ENCODE results near the gene AMY1C. TPM values are rescaled to one million over a fixed set of nuclear protein-coding genes. Genes with fewer than 3 reads are reported as not detected.
"Not testable (repeated sequence)": the region's sequence is repeated elsewhere in the genome, so short reads cannot be mapped to it uniquely, and the experiment has no call there.

Gene AMY1C
- not detected for total RNA-seq

GRCh38 chr1:103749598-103749997 is at the start of gene AMY1C:
AMY1C (plus strand) TSS chr1:103749898; CDS start chr1:103750470, 572 bp downstream.
- H3K27me3 Mint-ChIP-seq (ENCODE audit: low read depth); H3K27ac Mint-ChIP-seq; CTCF ChIA-PET; POLR2A ChIA-PET; H3K4me3 Mint-ChIP-seq; H3K4me1 Mint-ChIP-seq (ENCODE audit: low read depth); H3K36me3 Mint-ChIP-seq (ENCODE audit: low read depth); H3K9me3 Mint-ChIP-seq (ENCODE audit: insufficient read depth); DNase-seq; ATAC-seq: not testable (repeated sequence)

GRCh38 chr1:103700669-103701068 is 49.0 kb upstream of the AMY1C start:
- H3K27ac Mint-ChIP-seq; CTCF ChIA-PET; H3K27me3 Mint-ChIP-seq (ENCODE audit: low read depth); H3K9me3 Mint-ChIP-seq (ENCODE audit: insufficient read depth); DNase-seq; ATAC-seq; POLR2A ChIA-PET; H3K36me3 Mint-ChIP-seq (ENCODE audit: low read depth); H3K4me3 Mint-ChIP-seq; H3K4me1 Mint-ChIP-seq (ENCODE audit: low read depth): not testable (repeated sequence)

GRCh38 chr1:103701256-103701655 is 48.4 kb upstream of the AMY1C start:
- H3K27ac Mint-ChIP-seq; ATAC-seq; POLR2A ChIA-PET; DNase-seq; H3K36me3 Mint-ChIP-seq (ENCODE audit: low read depth); CTCF ChIA-PET; H3K27me3 Mint-ChIP-seq (ENCODE audit: low read depth); H3K4me3 Mint-ChIP-seq; H3K4me1 Mint-ChIP-seq (ENCODE audit: low read depth); H3K9me3 Mint-ChIP-seq (ENCODE audit: insufficient read depth): not testable (repeated sequence)

GRCh38 chr1:103707670-103708069 is 42.0 kb upstream of the AMY1C start:
- CTCF ChIA-PET; DNase-seq; H3K36me3 Mint-ChIP-seq (ENCODE audit: low read depth); H3K4me3 Mint-ChIP-seq; H3K9me3 Mint-ChIP-seq (ENCODE audit: insufficient read depth); H3K4me1 Mint-ChIP-seq (ENCODE audit: low read depth); H3K27ac Mint-ChIP-seq; POLR2A ChIA-PET; ATAC-seq; H3K27me3 Mint-ChIP-seq (ENCODE audit: low read depth): not testable (repeated sequence)

GRCh38 chr1:103710381-103710780 is 39.3 kb upstream of the AMY1C start:
- H3K4me1 Mint-ChIP-seq (ENCODE audit: low read depth); CTCF ChIA-PET; H3K27me3 Mint-ChIP-seq (ENCODE audit: low read depth); H3K9me3 Mint-ChIP-seq (ENCODE audit: insufficient read depth); POLR2A ChIA-PET; ATAC-seq; H3K27ac Mint-ChIP-seq; H3K4me3 Mint-ChIP-seq; H3K36me3 Mint-ChIP-seq (ENCODE audit: low read depth); DNase-seq: not testable (repeated sequence)

- CTCF ChIA-PET, DNase-seq: not testable (repeated sequence)
Measured at GRCh38 chr1:103717404-103717803, 32.3 kb upstream of the AMY1C start.

GRCh38 chr1:103721473-103721872 is 28.2 kb upstream of the AMY1C start:
- ATAC-seq; H3K27ac Mint-ChIP-seq; H3K36me3 Mint-ChIP-seq (ENCODE audit: low read depth); H3K9me3 Mint-ChIP-seq (ENCODE audit: insufficient read depth); H3K27me3 Mint-ChIP-seq (ENCODE audit: low read depth); CTCF ChIA-PET; POLR2A ChIA-PET; H3K4me1 Mint-ChIP-seq (ENCODE audit: low read depth); DNase-seq; H3K4me3 Mint-ChIP-seq: not testable (repeated sequence)

More at GRCh38 chr1:103717404-103717803, 32.3 kb upstream of the AMY1C start:
- H3K27me3 Mint-ChIP-seq (ENCODE audit: low read depth); H3K36me3 Mint-ChIP-seq (ENCODE audit: low read depth); H3K9me3 Mint-ChIP-seq (ENCODE audit: insufficient read depth); POLR2A ChIA-PET; ATAC-seq; H3K27ac Mint-ChIP-seq; H3K4me1 Mint-ChIP-seq (ENCODE audit: low read depth); H3K4me3 Mint-ChIP-seq: not testable (repeated sequence)

- CTCF ChIA-PET; H3K36me3 Mint-ChIP-seq (ENCODE audit: low read depth); H3K27me3 Mint-ChIP-seq (ENCODE audit: low read depth); H3K4me1 Mint-ChIP-seq (ENCODE audit: low read depth); POLR2A ChIA-PET; H3K27ac Mint-ChIP-seq; H3K9me3 Mint-ChIP-seq (ENCODE audit: insufficient read depth); DNase-seq; H3K4me3 Mint-ChIP-seq; ATAC-seq: not testable (repeated sequence)
Measured at GRCh38 chr1:103735334-103735733, 14.4 kb upstream of the AMY1C start.

GRCh38 chr1:103738031-103738430 is 11.7 kb upstream of the AMY1C start:
- H3K9me3 Mint-ChIP-seq (ENCODE audit: insufficient read depth); ATAC-seq; H3K27me3 Mint-ChIP-seq (ENCODE audit: low read depth); POLR2A ChIA-PET; H3K4me3 Mint-ChIP-seq; CTCF ChIA-PET; H3K27ac Mint-ChIP-seq; H3K4me1 Mint-ChIP-seq (ENCODE audit: low read depth); DNase-seq; H3K36me3 Mint-ChIP-seq (ENCODE audit: low read depth): not testable (repeated sequence)

GRCh38 chr1:103744449-103744848 is 5.2 kb upstream of the AMY1C start:
- H3K27ac Mint-ChIP-seq; POLR2A ChIA-PET; H3K9me3 Mint-ChIP-seq (ENCODE audit: insufficient read depth); DNase-seq; H3K4me1 Mint-ChIP-seq (ENCODE audit: low read depth); H3K27me3 Mint-ChIP-seq (ENCODE audit: low read depth); CTCF ChIA-PET; H3K4me3 Mint-ChIP-seq; ATAC-seq; H3K36me3 Mint-ChIP-seq (ENCODE audit: low read depth): not testable (repeated sequence)

GRCh38 chr1:103745040-103745439 is 4.7 kb upstream of the AMY1C start:
- H3K27ac Mint-ChIP-seq; H3K4me3 Mint-ChIP-seq; POLR2A ChIA-PET; CTCF ChIA-PET; H3K27me3 Mint-ChIP-seq (ENCODE audit: low read depth); H3K36me3 Mint-ChIP-seq (ENCODE audit: low read depth); H3K4me1 Mint-ChIP-seq (ENCODE audit: low read depth); H3K9me3 Mint-ChIP-seq (ENCODE audit: insufficient read depth); DNase-seq; ATAC-seq: not testable (repeated sequence)

- H3K27me3 Mint-ChIP-seq (ENCODE audit: low read depth); DNase-seq; H3K9me3 Mint-ChIP-seq (ENCODE audit: insufficient read depth); H3K4me1 Mint-ChIP-seq (ENCODE audit: low read depth); ATAC-seq; H3K27ac Mint-ChIP-seq; CTCF ChIA-PET; H3K36me3 Mint-ChIP-seq (ENCODE audit: low read depth); H3K4me3 Mint-ChIP-seq; POLR2A ChIA-PET: not testable (repeated sequence)
Measured at GRCh38 chr1:103748273-103748672, 1.4 kb upstream of the AMY1C start.

GRCh38 chr1:103761896-103762295 is 12.2 kb downstream of the AMY1C start:
- POLR2A ChIA-PET: no interaction called here
- ATAC-seq (no peak), DNase-seq (no peak)
- H3K4me1 Mint-ChIP-seq (ENCODE audit: low read depth): no peaks in the 10 kb centered on the region
- no peak overlapping the region for H3K27ac Mint-ChIP-seq
- CTCF ChIA-PET: no interaction called here
- H3K36me3 Mint-ChIP-seq (ENCODE audit: low read depth): no peaks in the 10 kb centered on the region
- no peaks in the 10 kb centered on the region for H3K27me3 Mint-ChIP-seq (ENCODE audit: low read depth)
- no peak overlapping the region for H3K4me3 Mint-ChIP-seq
- peaks cover 5% of the 10 kb centered on the region for H3K9me3 Mint-ChIP-seq (ENCODE audit: insufficient read depth)

Data from activated CD8-positive, alpha-beta T cell treated with anti-CD3 and anti-CD28 coated beads, Interleukin-2, amount 10 ng/mL, durations not matched to agents 7 days and 5 days (primary cell).